ENCODE results near the gene TNKS1BP1.

DNA sequence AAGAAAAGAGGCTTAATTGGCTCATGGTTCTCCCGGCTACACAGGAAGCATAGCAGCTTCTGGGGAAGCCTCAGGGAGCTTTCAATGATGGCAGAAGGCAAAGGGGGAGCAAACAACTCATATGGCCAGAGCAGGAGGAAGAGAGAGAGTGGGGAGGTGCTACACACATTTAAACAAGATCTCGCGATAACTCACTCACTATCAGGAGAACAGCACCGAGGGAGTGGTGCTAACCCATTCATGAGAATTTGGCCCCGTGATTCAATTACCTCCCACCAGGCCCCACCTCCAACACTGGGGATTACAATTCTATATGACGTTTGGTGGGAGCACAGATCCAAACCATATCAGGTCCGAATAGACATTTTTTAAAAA, 46.0 kb downstream of the TNKS1BP1 start:
- TF ChIP-seq, protein P1, sequence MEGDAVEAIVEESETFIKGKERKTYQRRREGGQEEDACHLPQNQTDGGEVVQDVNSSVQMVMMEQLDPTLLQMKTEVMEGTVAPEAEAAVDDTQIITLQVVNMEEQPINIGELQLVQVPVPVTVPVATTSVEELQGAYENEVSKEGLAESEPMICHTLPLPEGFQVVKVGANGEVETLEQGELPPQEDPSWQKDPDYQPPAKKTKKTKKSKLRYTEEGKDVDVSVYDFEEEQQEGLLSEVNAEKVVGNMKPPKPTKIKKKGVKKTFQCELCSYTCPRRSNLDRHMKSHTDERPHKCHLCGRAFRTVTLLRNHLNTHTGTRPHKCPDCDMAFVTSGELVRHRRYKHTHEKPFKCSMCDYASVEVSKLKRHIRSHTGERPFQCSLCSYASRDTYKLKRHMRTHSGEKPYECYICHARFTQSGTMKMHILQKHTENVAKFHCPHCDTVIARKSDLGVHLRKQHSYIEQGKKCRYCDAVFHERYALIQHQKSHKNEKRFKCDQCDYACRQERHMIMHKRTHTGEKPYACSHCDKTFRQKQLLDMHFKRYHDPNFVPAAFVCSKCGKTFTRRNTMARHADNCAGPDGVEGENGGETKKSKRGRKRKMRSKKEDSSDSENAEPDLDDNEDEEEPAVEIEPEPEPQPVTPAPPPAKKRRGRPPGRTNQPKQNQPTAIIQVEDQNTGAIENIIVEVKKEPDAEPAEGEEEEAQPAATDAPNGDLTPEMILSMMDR (IDR thresholded peaks at IDR 0.05; ENCODE audit: borderline replicate concordance, extremely low read depth, low read length, poor library complexity, severe bottlenecking): no peak
- TF ChIP-seq EZH2 (IDR thresholded peaks at IDR 0.05; ENCODE audit: borderline replicate concordance, low read depth, low read length, severe bottlenecking): no peak

Data from DND-41 (cell line).